H1 (cell line): ENCODE results near the gene MYO15A. TPM values are rescaled to one million over a fixed set of nuclear protein-coding genes. Genes with fewer than 3 reads are reported as not detected.

ENCODE experiments used
- BCL11A ChIP-seq, 2 experiments: IDR thresholded peaks; one replicate each; pipeline ENCODE4 v1.6.1; 2011; ENCODE audit warnings: low read depth in 2 of 2, low read length in 2 of 2, mild to moderate bottlenecking in 2 of 2
- CTBP2 ChIP-seq: IDR thresholded peaks from 2 replicates; pipeline ENCODE4 v1.7.0; 2011; ENCODE audit warnings: borderline replicate concordance, mild to moderate bottlenecking, moderate library complexity, mixed read lengths, low read length; ENCODE audit not compliant: insufficient read depth, insufficient read length
- CTCF ChIP-seq, 3 experiments: IDR thresholded peaks; 1 replicate in 2 of 3; 2 replicates in 1 of 3; pipeline versions ENCODE4 v1.5.1 to v1.6.1; 2011; ENCODE audit warnings: low read length in 3 of 3, mild to moderate bottlenecking in 3 of 3, inconsistent platforms in 2 of 3, low read depth in 1 of 3, moderate library complexity in 1 of 3; ENCODE audit not compliant: insufficient read depth in 1 of 3; ENCODE audit errors: control extremely low read depth in 1 of 3
- EP300 ChIP-seq, 2 experiments: IDR thresholded peaks; 1 replicate in 1 of 2; 2 replicates in 1 of 2; pipeline ENCODE4 v1.6.1; 2011 to 2012; ENCODE audit warnings: low read depth in 2 of 2, low read length in 2 of 2, mild to moderate bottlenecking in 2 of 2, borderline replicate concordance in 1 of 2, inconsistent platforms in 1 of 2, moderate library complexity in 1 of 2
- PHF8 ChIP-seq: fragments of 200-600 bp; sonication (generic); conservative IDR thresholded peaks from 2 replicates; pipeline ENCODE4 v1.7.1; 2012; ENCODE audit warnings: low read depth, mild to moderate bottlenecking, inconsistent platforms, low read length, moderate library complexity
- RBBP5 ChIP-seq: IDR thresholded peaks from 2 replicates; pipeline ENCODE4 v1.7.1; 2012; ENCODE audit warnings: low read depth, mild to moderate bottlenecking, inconsistent platforms, low read length, moderate library complexity, borderline replicate concordance
- RFX5 ChIP-seq: IDR thresholded peaks from 2 replicates; pipeline ENCODE4 v1.6.1; 2011; ENCODE audit warnings: low read depth, low read length, improper control_type of control experiment, borderline replicate concordance
- RXRA ChIP-seq: IDR thresholded peaks from 2 replicates; pipeline ENCODE4 v1.6.1; 2011; ENCODE audit warnings: low read depth, mild to moderate bottlenecking, low read length, moderate library complexity; ENCODE audit not compliant: insufficient read depth
- TCF12 ChIP-seq: IDR thresholded peaks from 2 replicates; pipeline ENCODE4 v1.6.1; 2011; ENCODE audit warnings: low read depth, mild to moderate bottlenecking, low read length
- polyA plus RNA-seq, 7 experiments: library from polyadenylated mRNA; depleted of rRNA in 3 of 7; stranded (reverse) in 5 of 7; unstranded in 2 of 7; fragments of >200 nt in 5 of 7; fragments of 200-250 nt in 2 of 7; gene quantifications; 1 replicate in 5 of 7; 2 replicates in 1 of 7; 4 replicates in 1 of 7; pipeline versions ENCODE4 v1.2.1 to v1.2.3, GENCODE V29; 2011 to 2013; ENCODE audit warnings: missing spikeins in 2 of 7, mixed read lengths in 2 of 7
- total RNA-seq: library from RNA; stranded (reverse); fragmentation: NEBNext Ultra II Directional; extraction: Animal tissue kit (Norgen Biotek cat#: 25700); gene quantifications from 2 replicates; pipeline ENCODE4 v1.2.1, GENCODE V29; 2021

Gene MYO15A
- total and polyA plus RNA-seq, 2 of the 8 experiments (the other 6 are each of a cell fraction or from before 2014, with no cell fraction given), result 1.6 to 4.2 TPM

GRCh38 chr17:18143044-18143936, 34.7 kb downstream of the MYO15A start (continued):
- no peak for TF ChIP-seq EP300 (IDR thresholded peaks at IDR 0.05; ENCODE audit: borderline replicate concordance in 1 of 2, low read depth in 2 of 2, low read length in 2 of 2)
- TF ChIP-seq PHF8, result no peak
- no peak for TF ChIP-seq RFX5
- TF ChIP-seq RXRA, result no peak
- no peak for TF ChIP-seq CTBP2
- TF ChIP-seq TCF12, result no peak
- TF ChIP-seq RBBP5, result no peak
- TF ChIP-seq BCL11A (IDR thresholded peaks at IDR 0.05; ENCODE audit: low read depth in 2 of 2, low read length in 2 of 2), result no peak
- TF ChIP-seq CTCF (IDR thresholded peaks at IDR 0.05; ENCODE audit: control extremely low read depth in 1 of 3, insufficient read depth in 1 of 3, low read depth in 1 of 3, low read length in 3 of 3), result peak; percentile 66 to 95 (median 75)
